Natural killer cell treated with Interleukin-12 subunit alpha and Interleukin-12 subunit beta and Interleukin-15 and Interleukin-18, amount 100 ng/mL, for 72 hours (primary cell): Measurements from ENCODE around the gene MDFIC. TPM values are rescaled to one million over a fixed set of nuclear protein-coding genes. Genes with fewer than 3 reads are reported as not detected.
"Not testable (repeated sequence)": the region's sequence is repeated elsewhere in the genome, so short reads cannot be mapped to it uniquely, and the experiment has no call there.

ENCODE experiments used
- ATAC-seq, 2 donors: fragments of 150-1000 bp; cut with Tn5 transposase in 1 of 2; sonication (Bioruptor Pico), chemical (Tn5 transposase) in 1 of 2; 2 replicates each; pipeline ENCODE4 v1.10.0; 2021
- DNase-seq: peaks from one replicate; pipeline ENCODE4 v3.0.0; 2022; ENCODE audit warnings: low spot score
- H3K27ac Mint-ChIP-seq, 2 donors: 1 replicate in 1 of 2; 2 replicates in 1 of 2; pipeline ENCODE4 v1.8.0; 2022; ENCODE audit warnings: mixed read lengths in 2 of 2, mild to moderate bottlenecking in 1 of 2, moderate library complexity in 1 of 2
- H3K27me3 Mint-ChIP-seq, 2 donors: 1 replicate in 1 of 2; 2 replicates in 1 of 2; pipeline ENCODE4 v1.8.0; 2022; ENCODE audit warnings: mixed read lengths in 2 of 2
- H3K36me3 Mint-ChIP-seq: one replicate; pipeline ENCODE4 v1.8.0; 2022; ENCODE audit warnings: mixed read lengths
- H3K4me1 Mint-ChIP-seq, 2 donors: 1 replicate in 1 of 2; 2 replicates in 1 of 2; pipeline ENCODE4 v1.8.0; 2022; ENCODE audit warnings: low read depth in 2 of 2, mixed read lengths in 2 of 2, mild to moderate bottlenecking in 1 of 2
- H3K4me3 Mint-ChIP-seq: one replicate; pipeline ENCODE4 v1.8.0; 2022; ENCODE audit warnings: mixed read lengths
- H3K9me3 Mint-ChIP-seq: 2 replicates; pipeline ENCODE4 v1.8.0; 2022; ENCODE audit warnings: mixed read lengths
- total RNA-seq, 2 donors: library from RNA; stranded (reverse); gene quantifications; one replicate each; pipeline ENCODE4 v1.2.3, GENCODE V29; 2022

MDFIC gene
- 100 to 1,000 TPM in 1 of 2 donors, 10 to 100 TPM in 1; 67.0 to 109 TPM for total RNA-seq

GRCh38 chr7:114922026-114922651 is at the start of gene MDFIC:
Gene MDFIC (plus strand): TSS chr7:114922094. CDS start chr7:114923034, 940 bp downstream.
- ATAC-seq (peak; percentile 81 to 88), DNase-seq (peak; percentile 86)
- H3K4me3 Mint-ChIP-seq: peak within 1 kb of the TSS; percentile 99
- H3K9me3 Mint-ChIP-seq: no peaks in the 10 kb centered on the region
- peak within 1 kb of the TSS; percentile 99 to 100 for H3K27ac Mint-ChIP-seq
- no peaks in the 10 kb centered on the region for H3K27me3 Mint-ChIP-seq
- peaks cover 4% of the 10 kb centered on the region for H3K36me3 Mint-ChIP-seq
- peaks cover 47 to 59% of the 10 kb centered on the region in 2 donors for H3K4me1 Mint-ChIP-seq

- no peak for ATAC-seq
- Mint-ChIP-seq H3K27ac (no peak overlapping the region), H3K4me3 (no peak overlapping the region), H3K4me1 (no peaks in the 10 kb centered on the region), H3K36me3 (peaks cover 5% of the 10 kb centered on the region), H3K27me3 (peaks cover 0 to 6% of the 10 kb centered on the region in 2 donors), H3K9me3 (no peaks in the 10 kb centered on the region)
- DNase-seq: no peak
These were observed 47.7 kb upstream of the MDFIC start for GRCh38 chr7:114874170-114874569.

GRCh38 chr7:114875186-114875585 is 46.7 kb upstream of the MDFIC start:
- Mint-ChIP-seq H3K9me3 (peaks cover 1% of the 10 kb centered on the region), H3K36me3 (peaks cover 9% of the 10 kb centered on the region), H3K27ac (no peak overlapping the region), H3K27me3 (peaks cover 2 to 8% of the 10 kb centered on the region in 2 donors), H3K4me3 (no peak overlapping the region), H3K4me1 (no peaks in the 10 kb centered on the region)
- DNase-seq (no peak), ATAC-seq (no peak)

GRCh38 chr7:114879554-114879953 is 42.3 kb upstream of the MDFIC start:
- no peak overlapping the region for H3K4me3 Mint-ChIP-seq
- peaks cover 11% of the 10 kb centered on the region for H3K9me3 Mint-ChIP-seq
- no peak for DNase-seq
- no peak overlapping the region for H3K27ac Mint-ChIP-seq
- peaks cover 14 to 17% of the 10 kb centered on the region in 2 donors for H3K27me3 Mint-ChIP-seq
- H3K36me3 Mint-ChIP-seq: peaks cover 26% of the 10 kb centered on the region
- no peak for ATAC-seq
- H3K4me1 Mint-ChIP-seq: no peaks in the 10 kb centered on the region

GRCh38 chr7:114885836-114886235 is 36.1 kb upstream of the MDFIC start:
- no peak overlapping the region for H3K27ac Mint-ChIP-seq
- H3K4me3 Mint-ChIP-seq: no peak overlapping the region
- DNase-seq (no peak), ATAC-seq (no peak)
- peaks cover 8% of the 10 kb centered on the region for H3K9me3 Mint-ChIP-seq
- H3K36me3 Mint-ChIP-seq: peaks cover 10% of the 10 kb centered on the region
- peaks cover 7 to 9% of the 10 kb centered on the region in 2 donors for H3K27me3 Mint-ChIP-seq
- peaks cover 14% of the 10 kb centered on the region in 2 donors for H3K4me1 Mint-ChIP-seq

GRCh38 chr7:114886241-114886640 is 35.7 kb upstream of the MDFIC start:
- H3K9me3 Mint-ChIP-seq: peaks cover 4% of the 10 kb centered on the region
- no peak overlapping the region for H3K4me3 Mint-ChIP-seq
- H3K27me3 Mint-ChIP-seq: peaks cover 4 to 5% of the 10 kb centered on the region in 2 donors
- no peak for ATAC-seq
- H3K27ac Mint-ChIP-seq: no peak overlapping the region
- DNase-seq: no peak
- H3K4me1 Mint-ChIP-seq: peaks cover 14% of the 10 kb centered on the region in 2 donors
- H3K36me3 Mint-ChIP-seq: peaks cover 6% of the 10 kb centered on the region

GRCh38 chr7:114889116-114889515 is 32.8 kb upstream of the MDFIC start:
- not testable (repeated sequence) for ATAC-seq, DNase-seq
- peak overlapping the region; percentile 63 for H3K4me3 Mint-ChIP-seq
- peaks cover 17% of the 10 kb centered on the region for H3K36me3 Mint-ChIP-seq
- peaks cover 17 to 18% of the 10 kb centered on the region in 2 donors for H3K4me1 Mint-ChIP-seq
- H3K27me3 Mint-ChIP-seq: peaks cover 6 to 13% of the 10 kb centered on the region in 2 donors
- H3K9me3 Mint-ChIP-seq: peaks cover 11% of the 10 kb centered on the region
- peak overlapping the region; percentile 80 to 89 for H3K27ac Mint-ChIP-seq

GRCh38 chr7:114889646-114890285 is 32.1 kb upstream of the MDFIC start:
- Mint-ChIP-seq H3K4me3 (peak overlapping the region; percentile 63), H3K27ac (peak overlapping the region; percentile 80 to 89), H3K4me1 (peaks cover 17 to 18% of the 10 kb centered on the region in 2 donors), H3K36me3 (peaks cover 18% of the 10 kb centered on the region), H3K9me3 (peaks cover 12% of the 10 kb centered on the region), H3K27me3 (peaks cover 9 to 14% of the 10 kb centered on the region in 2 donors)
- DNase-seq (peak; percentile 65), ATAC-seq (peak; percentile 98 to 99)

GRCh38 chr7:114890561-114890960 is 31.3 kb upstream of the MDFIC start:
- H3K4me3 Mint-ChIP-seq: no peak overlapping the region
- H3K27ac Mint-ChIP-seq: no peak overlapping the region
- H3K4me1 Mint-ChIP-seq: peaks cover 17 to 18% of the 10 kb centered on the region in 2 donors
- DNase-seq (no peak), ATAC-seq (no peak)
- H3K36me3 Mint-ChIP-seq: peaks cover 22% of the 10 kb centered on the region
- H3K27me3 Mint-ChIP-seq: peaks cover 14 to 19% of the 10 kb centered on the region in 2 donors
- peaks cover 15% of the 10 kb centered on the region for H3K9me3 Mint-ChIP-seq

GRCh38 chr7:114900127-114900526 is 21.8 kb upstream of the MDFIC start:
- no peak for DNase-seq
- no peak for ATAC-seq
- H3K27me3 Mint-ChIP-seq: peaks cover 1 to 8% of the 10 kb centered on the region in 2 donors
- no peaks in the 10 kb centered on the region for H3K4me1 Mint-ChIP-seq
- H3K9me3 Mint-ChIP-seq: peaks cover 3% of the 10 kb centered on the region
- H3K36me3 Mint-ChIP-seq: peaks cover under 1% of the 10 kb centered on the region
- H3K4me3 Mint-ChIP-seq: no peak overlapping the region
- H3K27ac Mint-ChIP-seq: no peak overlapping the region

GRCh38 chr7:114901771-114902170 is 20.1 kb upstream of the MDFIC start:
- no peak overlapping the region for H3K4me3 Mint-ChIP-seq
- no peak overlapping the region for H3K27ac Mint-ChIP-seq
- no peak for ATAC-seq

GRCh38 chr7:114903131-114903530 is 18.8 kb upstream of the MDFIC start:
- no peak for ATAC-seq
- H3K36me3 Mint-ChIP-seq: no peaks in the 10 kb centered on the region
- no peak for DNase-seq
- no peaks in the 10 kb centered on the region for H3K9me3 Mint-ChIP-seq
- H3K4me1 Mint-ChIP-seq: no peaks in the 10 kb centered on the region
- no peaks in the 10 kb centered on the region for H3K27me3 Mint-ChIP-seq
- H3K4me3 Mint-ChIP-seq: no peak overlapping the region
- H3K27ac Mint-ChIP-seq: no peak overlapping the region

More at GRCh38 chr7:114901771-114902170, 20.1 kb upstream of the MDFIC start:
- Mint-ChIP-seq H3K27me3 (no peaks in the 10 kb centered on the region), H3K4me1 (no peaks in the 10 kb centered on the region), H3K36me3 (no peaks in the 10 kb centered on the region), H3K9me3 (no peaks in the 10 kb centered on the region)
- DNase-seq: no peak

GRCh38 chr7:114910787-114911186 is 11.1 kb upstream of the MDFIC start:
- DNase-seq: no peak
- Mint-ChIP-seq H3K9me3 (peaks cover 7% of the 10 kb centered on the region), H3K4me1 (peaks cover 10% of the 10 kb centered on the region in 2 donors), H3K4me3 (no peak overlapping the region), H3K27me3 (no peaks in the 10 kb centered on the region), H3K36me3 (no peaks in the 10 kb centered on the region), H3K27ac (no peak overlapping the region)
- no peak for ATAC-seq

GRCh38 chr7:114911411-114911810 is 10.5 kb upstream of the MDFIC start:
- H3K27ac Mint-ChIP-seq: no peak overlapping the region
- H3K36me3 Mint-ChIP-seq: no peaks in the 10 kb centered on the region
- ATAC-seq: no peak

More at GRCh38 chr7:114911411-114911810, 10.5 kb upstream of the MDFIC start:
- H3K4me3 Mint-ChIP-seq: no peak overlapping the region
- H3K27me3 Mint-ChIP-seq: no peaks in the 10 kb centered on the region
- DNase-seq: no peak
- H3K9me3 Mint-ChIP-seq: peaks cover 7% of the 10 kb centered on the region
- peaks cover 16 to 17% of the 10 kb centered on the region in 2 donors for H3K4me1 Mint-ChIP-seq
